Left ventricle myocardium inferior (tissue), 1 donor: ENCODE measurements around the gene STAMBP. TPM values are rescaled to one million over a fixed set of nuclear protein-coding genes. Genes with fewer than 3 reads are reported as not detected.
"Not testable (repeated sequence)": the region's sequence is repeated elsewhere in the genome, so short reads cannot be mapped to it uniquely, and the experiment has no call there.

ENCODE experiments used
- DNase-seq: peaks from one replicate; pipeline ENCODE4 v3.0.0-alpha.2; 2020
- H3K27ac ChIP-seq: fragments of 200-600 bp; replicated peaks from 2 replicates; pipeline ENCODE4 v1.8.0; 2021
- H3K27me3 ChIP-seq: fragments of 200-600 bp; 2 replicates; pipeline ENCODE4 v1.8.0; 2021; ENCODE audit warnings: low read depth
- H3K36me3 ChIP-seq: fragments of 200-600 bp; 2 replicates; pipeline ENCODE4 v1.8.0; 2021
- H3K4me1 ChIP-seq: fragments of 200-600 bp; 2 replicates; pipeline ENCODE4 v1.8.0; 2021
- H3K4me3 ChIP-seq: fragments of 200-600 bp; 2 replicates; pipeline ENCODE4 v1.8.0; 2021; ENCODE audit warnings: mild to moderate bottlenecking, moderate library complexity
- H3K9me3 ChIP-seq: fragments of 200-600 bp; replicated peaks from 2 replicates; pipeline ENCODE4 v1.8.0; 2021
- intact Hi-C: fragments of 100-400 bp; cut with micrococcal nuclease; formaldehyde crosslinking; loops from one replicate; pipeline ENCODE4 v1.11.0; 2022
- long read RNA-seq: library from polyadenylated mRNA; unstranded; transcript quantifications from one replicate; pipeline ENCODE4 v2.0.0, GENCODE V29; 2021
- total RNA-seq: library from RNA; stranded (reverse); fragmentation: NEBNext Ultra II Directional; extraction: Animal tissue kit (Norgen Biotek cat#: 25700); gene quantifications from one replicate; pipeline ENCODE4 v1.2.1, GENCODE V29; 2021
- TF ChIP-seq, protein P1 (sequence below): fragments of 200-600 bp; IDR thresholded peaks from 2 replicates; pipeline ENCODE4 v1.8.0; 2021; ENCODE audit warnings: antibody characterized with exemption, mild to moderate bottlenecking, borderline replicate concordance
- donor health status: DM: no; HTN: yes; CAD: no; lungs with severe emphysema.

STAMBP gene
- 35.5 TPM for total RNA-seq
- long read RNA-seq, full-length matches to known transcripts: 37 of 51 reads
- long read RNA-seq, partial matches to known transcripts: 2 of 51 reads
- long read RNA-seq, other reads (novel, unspliced or antisense): 12 of 51 reads

DNA sequence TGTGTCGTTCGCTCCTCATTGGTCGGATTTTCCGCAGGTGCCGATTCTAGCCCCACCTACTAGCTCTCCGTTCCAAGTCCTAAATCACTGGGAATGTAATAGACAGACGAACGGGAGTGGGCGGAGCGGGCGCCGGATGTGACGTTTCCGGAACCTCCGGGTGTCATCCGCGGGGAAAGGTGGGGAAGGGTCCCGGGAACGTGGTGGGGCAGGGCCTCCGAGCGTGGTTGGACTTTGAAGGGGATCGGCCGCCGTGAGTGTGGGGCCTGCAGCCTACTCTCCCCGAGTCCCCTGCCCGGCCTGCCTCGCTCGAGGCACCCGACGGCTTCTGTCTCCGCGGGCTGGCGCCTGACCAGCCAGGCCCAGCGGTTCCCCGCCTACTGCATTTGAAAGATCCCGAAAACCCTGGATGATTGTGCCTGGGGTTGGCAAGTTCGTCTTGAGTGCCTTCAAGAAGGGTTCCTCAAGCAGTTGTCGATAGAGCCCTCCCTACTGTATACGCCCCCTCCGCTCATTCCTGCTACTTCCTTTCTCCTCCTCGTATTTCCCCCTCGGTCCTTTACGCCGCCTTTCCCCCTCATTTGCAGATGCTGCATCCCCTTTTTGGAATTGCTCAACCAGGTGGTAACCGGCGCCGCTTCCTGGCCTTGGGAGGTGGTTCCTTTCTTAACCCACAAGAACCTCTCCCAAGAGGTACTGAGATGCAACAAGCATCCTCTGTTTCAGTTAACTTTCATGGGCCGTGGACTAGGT, at the start of gene STAMBP:
TSS of gene STAMBP (plus strand) at position 144 of the 753 bp plus-strand sequence. CDS start 1,896 bp downstream, outside the sequence.
- intact Hi-C loops: no loop called here

DNA sequence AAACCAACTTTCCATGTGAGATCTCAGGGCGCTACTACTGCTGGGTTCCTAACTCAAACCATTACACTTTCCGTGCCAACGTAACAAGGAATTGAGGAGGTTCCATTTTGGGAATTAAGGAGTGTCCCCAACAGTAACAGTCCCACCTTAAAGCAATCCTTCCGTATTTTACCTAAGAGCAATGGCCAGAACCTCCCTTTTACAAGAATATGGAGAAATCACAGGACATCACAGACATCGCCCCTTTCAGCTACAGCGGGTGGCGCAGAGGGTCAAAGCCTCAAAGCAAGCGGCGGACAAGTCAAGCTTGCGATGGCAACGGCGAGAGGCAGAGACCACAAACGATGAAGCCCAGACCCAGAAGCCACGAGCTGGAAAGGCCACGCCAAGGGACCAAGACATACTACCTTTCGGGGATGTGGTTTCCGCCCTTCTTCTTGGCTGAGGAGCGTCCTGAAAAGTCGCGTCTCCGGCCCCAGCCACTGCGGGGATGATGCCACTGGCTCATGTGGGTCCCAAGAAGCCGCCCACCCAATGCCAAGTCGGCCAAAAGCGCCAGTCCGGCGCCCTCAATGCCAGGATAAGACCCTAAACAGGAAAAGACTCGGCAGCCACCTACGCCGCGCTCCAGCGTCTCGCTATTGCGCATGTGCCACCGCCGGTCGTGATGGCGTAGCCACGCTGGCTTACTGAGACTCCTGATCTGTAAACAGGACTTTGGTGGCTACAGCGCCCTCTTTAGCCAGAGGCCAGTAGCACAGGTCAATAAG, 49.1 kb upstream of the STAMBP start, which contains the start of gene DUSP11:
TSS of gene DUSP11 (minus strand) at position 637 of the 770 bp plus-strand sequence. CDS start at position 508, 129 bp downstream.
- Histone ChIP-seq H3K4me3 (peak within 1 kb of the TSS; percentile 80), H3K27me3 (no peaks in the 10 kb centered on the region), H3K36me3 (peaks cover 30% of the 10 kb centered on the region), H3K9me3 (no peaks in the 10 kb centered on the region), H3K4me1 (peaks cover 26% of the 10 kb centered on the region), H3K27ac (peak within 1 kb of the TSS; percentile 94)
- DNase-seq: peak; percentile 96
- intact Hi-C loops: no loop called here
- TF ChIP-seq, protein P1, sequence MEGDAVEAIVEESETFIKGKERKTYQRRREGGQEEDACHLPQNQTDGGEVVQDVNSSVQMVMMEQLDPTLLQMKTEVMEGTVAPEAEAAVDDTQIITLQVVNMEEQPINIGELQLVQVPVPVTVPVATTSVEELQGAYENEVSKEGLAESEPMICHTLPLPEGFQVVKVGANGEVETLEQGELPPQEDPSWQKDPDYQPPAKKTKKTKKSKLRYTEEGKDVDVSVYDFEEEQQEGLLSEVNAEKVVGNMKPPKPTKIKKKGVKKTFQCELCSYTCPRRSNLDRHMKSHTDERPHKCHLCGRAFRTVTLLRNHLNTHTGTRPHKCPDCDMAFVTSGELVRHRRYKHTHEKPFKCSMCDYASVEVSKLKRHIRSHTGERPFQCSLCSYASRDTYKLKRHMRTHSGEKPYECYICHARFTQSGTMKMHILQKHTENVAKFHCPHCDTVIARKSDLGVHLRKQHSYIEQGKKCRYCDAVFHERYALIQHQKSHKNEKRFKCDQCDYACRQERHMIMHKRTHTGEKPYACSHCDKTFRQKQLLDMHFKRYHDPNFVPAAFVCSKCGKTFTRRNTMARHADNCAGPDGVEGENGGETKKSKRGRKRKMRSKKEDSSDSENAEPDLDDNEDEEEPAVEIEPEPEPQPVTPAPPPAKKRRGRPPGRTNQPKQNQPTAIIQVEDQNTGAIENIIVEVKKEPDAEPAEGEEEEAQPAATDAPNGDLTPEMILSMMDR: peak; percentile 95

More for the DNA sequence above, at the start of gene STAMBP:
- no peaks in the 10 kb centered on the region for H3K27me3 ChIP-seq
- peak within 1 kb of the TSS; percentile 78 for H3K4me3 ChIP-seq
- peak within 1 kb of the TSS; percentile 93 for H3K27ac ChIP-seq
- H3K4me1 ChIP-seq: peaks cover 42% of the 10 kb centered on the region
- peaks cover 31% of the 10 kb centered on the region for H3K36me3 ChIP-seq
- DNase-seq: peak; percentile 97
- H3K9me3 ChIP-seq: no peaks in the 10 kb centered on the region
- TF ChIP-seq, protein P1: no peak

DNA sequence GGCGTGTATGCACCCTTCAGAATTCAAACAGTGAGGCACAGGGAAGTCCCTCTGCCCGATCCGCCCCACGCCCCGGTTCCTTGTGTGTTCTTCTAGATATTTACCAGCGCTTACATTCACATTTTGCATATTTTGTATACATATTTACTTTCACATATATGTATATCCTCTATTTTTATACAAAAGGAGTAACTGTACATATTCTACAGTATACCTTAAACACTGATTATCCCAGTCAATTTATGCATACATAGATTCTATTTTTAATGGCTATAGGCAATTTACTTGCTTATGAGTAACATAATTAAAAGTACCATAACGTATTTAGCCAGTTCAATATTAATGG, 48.6 kb upstream of the STAMBP start:
- peak overlapping the region; percentile 80 for H3K4me3 ChIP-seq
- TF ChIP-seq, protein P1: no peak
- intact Hi-C loops: no loop called here
- peak overlapping the region; percentile 94 for H3K27ac ChIP-seq
- H3K4me1 ChIP-seq: peaks cover 26% of the 10 kb centered on the region
- no peaks in the 10 kb centered on the region for H3K27me3 ChIP-seq
- no peaks in the 10 kb centered on the region for H3K9me3 ChIP-seq
- DNase-seq: no peak
- peaks cover 25% of the 10 kb centered on the region for H3K36me3 ChIP-seq

DNA sequence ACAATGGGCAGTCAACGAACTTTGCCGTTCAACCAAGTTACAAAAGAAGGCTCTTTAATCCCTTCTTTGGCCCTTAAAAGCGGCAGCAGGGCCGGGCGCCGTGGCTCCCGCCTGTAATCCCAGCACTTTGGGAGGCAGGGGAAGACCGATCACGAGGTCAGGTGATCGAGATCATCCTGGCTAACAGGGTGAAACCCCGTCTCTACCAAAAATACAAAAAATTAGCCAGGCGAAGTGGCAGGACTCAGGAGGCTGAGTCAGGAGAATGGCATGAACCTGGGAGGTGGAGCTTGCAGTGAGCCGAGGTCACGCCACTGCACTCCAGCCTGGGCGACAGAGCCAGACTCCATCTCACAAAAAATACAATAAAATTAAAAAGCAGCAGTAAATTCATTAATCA, 45.4 kb upstream of the STAMBP start:
- H3K27ac ChIP-seq, intact Hi-C loops, H3K27me3 ChIP-seq, H3K4me3 ChIP-seq, H3K36me3 ChIP-seq, DNase-seq, H3K9me3 ChIP-seq: not testable (repeated sequence)
- peaks cover 15% of the 10 kb centered on the region for H3K4me1 ChIP-seq

DNA sequence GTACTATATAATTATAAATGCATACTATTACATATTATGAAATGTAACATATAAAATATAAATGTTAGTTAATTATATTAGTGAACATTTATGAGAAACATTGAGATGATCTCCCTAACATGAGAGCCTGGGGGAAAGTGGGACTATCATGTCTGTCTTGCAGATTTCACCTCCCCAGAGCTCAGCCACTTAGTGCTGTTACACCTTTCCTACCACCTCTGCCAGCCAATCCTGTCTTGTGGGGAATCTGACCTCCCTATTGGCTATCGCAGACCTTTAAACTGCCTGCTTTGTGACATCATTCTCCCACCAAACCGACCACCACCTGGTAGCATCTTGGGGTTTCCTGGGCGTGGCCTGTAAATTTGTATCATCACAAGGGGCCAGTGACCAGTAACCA, 44.9 kb upstream of the STAMBP start, which contains the start of gene C2orf78:
TSS of gene C2orf78 (plus strand) at position 301 of the 400 bp plus-strand sequence. CDS start 127 bp downstream, outside the sequence.
- DNase-seq, H3K27ac ChIP-seq, intact Hi-C loops, H3K4me3 ChIP-seq, H3K9me3 ChIP-seq, H3K27me3 ChIP-seq, H3K36me3 ChIP-seq: not testable (repeated sequence)
- H3K4me1 ChIP-seq: peaks cover 10% of the 10 kb centered on the region

DNA sequence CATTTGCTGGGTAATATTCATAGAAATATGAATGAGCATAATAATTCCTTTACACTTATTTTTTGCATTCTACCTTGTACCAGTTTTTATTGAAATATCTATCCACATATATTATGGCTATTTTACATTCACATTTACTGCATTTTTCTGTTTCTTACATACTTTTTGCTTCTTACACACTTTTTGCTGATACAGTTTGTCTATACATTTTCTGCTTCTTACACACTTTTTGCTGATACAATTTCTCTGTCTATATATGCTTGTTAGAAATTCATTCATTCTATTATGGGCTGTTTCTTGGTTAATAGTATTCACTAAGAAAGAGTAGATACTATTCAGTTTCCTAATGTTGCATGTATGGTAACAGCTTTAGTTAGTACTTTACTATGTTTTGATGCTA, 16.9 kb upstream of the STAMBP start:
- Histone ChIP-seq H3K27ac (no peak overlapping the region), H3K4me1 (no peaks in the 10 kb centered on the region), H3K4me3 (no peak overlapping the region), H3K27me3 (peaks cover 15% of the 10 kb centered on the region), H3K9me3 (no peaks in the 10 kb centered on the region), H3K36me3 (no peaks in the 10 kb centered on the region)
- intact Hi-C loops: no loop called here
- TF ChIP-seq, protein P1: no peak
- DNase-seq: no peak
